MCF 10A (cell line): ENCODE measurements around the gene RPUSD3. TPM values are rescaled to one million over a fixed set of nuclear protein-coding genes. Genes with fewer than 3 reads are reported as not detected.

Source experiments
- BruUV-seq: library from RNA; stranded (reverse); fragments of 400-500 nt; replicated peaks from 2 replicates; lab custom pipeline; 2021; lab: Mats Ljungman, UMichigan
- CTCF ChIA-PET: fragments of 300-600 bp; sonication (Branson Sonifier 250); formaldehyde crosslinking; extraction: SDS; loops from one replicate; lab custom pipeline; 2021; ENCODE audit warnings: antibody characterized with exemption, inconsistent platforms; lab: Yijun Ruan, JAX
- POLR2A ChIA-PET: fragments of 300-600, 350-650 bp; sonication (Branson Sonifier 250); formaldehyde crosslinking; extraction: SDS; loops from one replicate; lab custom pipeline; 2020; ENCODE audit warnings: antibody characterized with exemption, inconsistent platforms; lab: Yijun Ruan, JAX
- DNase-seq: peaks from one replicate; pipeline ENCODE4 v3.0.0-alpha.2; 2018; ENCODE audit not compliant: unreplicated experiment
- H3K27ac Mint-ChIP-seq: one replicate; pipeline ENCODE4 v1.8.0; 2022; ENCODE audit warnings: mild to moderate bottlenecking, low read depth, mixed read lengths; ENCODE audit not compliant: unreplicated experiment
- H3K27me3 Mint-ChIP-seq: one replicate; pipeline ENCODE4 v1.8.0; 2022; ENCODE audit warnings: mixed read lengths; ENCODE audit not compliant: insufficient read depth, unreplicated experiment
- H3K36me3 Mint-ChIP-seq: one replicate; pipeline ENCODE4 v1.8.0; 2022; ENCODE audit warnings: mild to moderate bottlenecking, moderate library complexity, mixed read lengths; ENCODE audit not compliant: insufficient read depth, unreplicated experiment
- H3K4me1 Mint-ChIP-seq: one replicate; pipeline ENCODE4 v1.8.0; 2022; ENCODE audit warnings: mixed read lengths; ENCODE audit not compliant: insufficient read depth, unreplicated experiment
- H3K4me3 Mint-ChIP-seq: one replicate; pipeline ENCODE4 v1.8.0; 2022; ENCODE audit warnings: mild to moderate bottlenecking, moderate library complexity, mixed read lengths; ENCODE audit not compliant: unreplicated experiment
- H3K9me3 Mint-ChIP-seq: one replicate; pipeline ENCODE4 v1.8.0; 2022; ENCODE audit warnings: mixed read lengths; ENCODE audit not compliant: unreplicated experiment
- intact Hi-C: fragments of 100-400 bp; cut with micrococcal nuclease; formaldehyde crosslinking; loops from 2 replicates; pipeline ENCODE4 v1.14.1; 2022
- total RNA-seq: library from RNA; stranded (reverse); gene quantifications from 2 replicates; pipeline ENCODE4 v1.2.3, GENCODE V29; 2022
- TF ChIP-seq, protein P1 (sequence below): fragments of 200-600 bp; IDR thresholded peaks from one replicate; pipeline ENCODE4 v1.8.0; 2022; ENCODE audit warnings: antibody characterized with exemption, mild to moderate bottlenecking; ENCODE audit not compliant: unreplicated experiment

RPUSD3 gene
- total RNA-seq, 1 experiment from 2014 or later = 40.7 TPM

DNA sequence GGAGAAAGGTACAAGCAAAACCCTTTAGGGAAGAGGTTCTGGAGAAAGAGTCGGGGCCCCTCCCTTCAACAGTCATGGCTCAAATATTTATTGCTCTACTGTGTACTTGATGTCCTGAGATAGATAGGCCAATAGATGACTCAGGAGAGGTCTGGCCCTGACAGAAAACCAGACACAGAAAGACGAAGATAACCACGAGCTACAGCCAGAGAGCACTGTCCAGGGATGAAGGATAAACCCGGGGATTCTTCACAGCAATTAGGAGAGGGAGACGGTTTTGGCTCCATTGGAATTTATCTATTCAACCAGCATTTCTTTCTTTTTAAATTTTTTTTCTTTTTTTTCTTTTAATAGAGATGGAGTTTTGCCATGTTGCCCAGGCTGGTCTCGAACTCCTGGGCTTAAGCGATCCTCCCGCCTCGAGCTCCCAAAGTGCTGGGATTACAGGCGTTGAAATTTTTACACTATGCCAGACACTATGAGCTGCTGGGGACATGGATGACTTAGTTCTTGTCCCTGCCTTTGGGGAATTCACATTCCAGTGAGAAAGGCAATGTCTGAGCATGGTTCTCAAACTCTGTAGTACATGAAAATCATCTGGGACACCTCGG, 40.9 kb upstream of the RPUSD3 start:
- H3K27me3 Mint-ChIP-seq = no peaks in the 10 kb centered on the region
- peak; percentile 90 for DNase-seq
- POLR2A ChIA-PET = interaction anchor here (0.6 to 4.9 kb wide), 22 partner anchors 9 to 488 kb away, joined by 3 to 70 read pairs (median 12); partner anchors contain the start of genes CRELD1, IL17RC, IL17RE and OGG1
- CTCF ChIA-PET = interaction anchor here (0.6 to 2.9 kb wide), 14 partner anchors 9 to 77 kb away, joined by 3 to 16 read pairs (median 4); partner anchors contain the start of gene CRELD1
- peak overlapping the region; percentile 53 for H3K4me3 Mint-ChIP-seq
- peak overlapping the region; percentile 98 for H3K27ac Mint-ChIP-seq
- TSS peak; percentile 98 for BruUV-seq
- no peaks in the 10 kb centered on the region for H3K9me3 Mint-ChIP-seq
- H3K36me3 Mint-ChIP-seq = peaks cover 6% of the 10 kb centered on the region
- H3K4me1 Mint-ChIP-seq = peaks cover 24% of the 10 kb centered on the region
- TF ChIP-seq, protein P1, sequence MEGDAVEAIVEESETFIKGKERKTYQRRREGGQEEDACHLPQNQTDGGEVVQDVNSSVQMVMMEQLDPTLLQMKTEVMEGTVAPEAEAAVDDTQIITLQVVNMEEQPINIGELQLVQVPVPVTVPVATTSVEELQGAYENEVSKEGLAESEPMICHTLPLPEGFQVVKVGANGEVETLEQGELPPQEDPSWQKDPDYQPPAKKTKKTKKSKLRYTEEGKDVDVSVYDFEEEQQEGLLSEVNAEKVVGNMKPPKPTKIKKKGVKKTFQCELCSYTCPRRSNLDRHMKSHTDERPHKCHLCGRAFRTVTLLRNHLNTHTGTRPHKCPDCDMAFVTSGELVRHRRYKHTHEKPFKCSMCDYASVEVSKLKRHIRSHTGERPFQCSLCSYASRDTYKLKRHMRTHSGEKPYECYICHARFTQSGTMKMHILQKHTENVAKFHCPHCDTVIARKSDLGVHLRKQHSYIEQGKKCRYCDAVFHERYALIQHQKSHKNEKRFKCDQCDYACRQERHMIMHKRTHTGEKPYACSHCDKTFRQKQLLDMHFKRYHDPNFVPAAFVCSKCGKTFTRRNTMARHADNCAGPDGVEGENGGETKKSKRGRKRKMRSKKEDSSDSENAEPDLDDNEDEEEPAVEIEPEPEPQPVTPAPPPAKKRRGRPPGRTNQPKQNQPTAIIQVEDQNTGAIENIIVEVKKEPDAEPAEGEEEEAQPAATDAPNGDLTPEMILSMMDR = no peak
- intact Hi-C loops = no loop called here

GRCh38 chr3:9883706-9884554, 40.1 kb upstream of the RPUSD3 start:
- Mint-ChIP-seq H3K4me3 (peak overlapping the region; percentile 53), H3K36me3 (peaks cover 6% of the 10 kb centered on the region), H3K9me3 (no peaks in the 10 kb centered on the region), H3K27me3 (no peaks in the 10 kb centered on the region), H3K27ac (peak overlapping the region; percentile 98), H3K4me1 (peaks cover 17% of the 10 kb centered on the region)
- intact Hi-C loops = no loop called here
- POLR2A ChIA-PET = interaction anchor here (0.6 to 4.9 kb wide), 20 partner anchors 9 to 134 kb away, joined by 3 to 70 read pairs (median 13); partner anchors contain the start of genes CRELD1, IL17RC, IL17RE and OGG1
- peak; percentile 53 for DNase-seq
- TF ChIP-seq, protein P1 = no peak
- CTCF ChIA-PET = interaction anchor here (0.6 to 2.9 kb wide), 14 partner anchors 10 to 76 kb away, joined by 3 to 16 read pairs (median 4); no protein-coding TSS in a partner anchor
- TSS peak; percentile 99 for BruUV-seq

DNA sequence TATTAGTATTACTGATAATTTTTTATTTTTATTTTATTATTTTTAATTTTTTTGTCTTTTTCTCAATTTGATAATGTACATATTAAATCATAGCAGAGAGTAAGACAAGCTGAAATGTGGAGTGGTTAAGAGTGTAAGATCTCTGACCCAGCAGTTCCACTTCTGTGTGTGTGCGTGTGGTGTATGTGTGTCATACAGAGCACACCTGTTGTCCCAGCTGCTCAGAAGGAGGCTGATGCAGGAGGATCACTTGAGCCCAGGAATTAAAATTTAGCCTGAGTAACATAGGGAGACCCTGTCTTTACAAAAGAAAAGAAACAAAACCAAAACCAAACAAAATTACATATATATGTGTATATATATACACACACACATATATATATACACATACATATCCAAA, 37.6 kb upstream of the RPUSD3 start:
- peaks cover 1% of the 10 kb centered on the region for H3K36me3 Mint-ChIP-seq
- no peaks in the 10 kb centered on the region for H3K27me3 Mint-ChIP-seq
- H3K27ac Mint-ChIP-seq = peak overlapping the region; percentile 57
- ChIA-PET POLR2A (interaction anchor here (0.5 to 1.6 kb wide), 4 partner anchors 10 to 132 kb away, joined by 3 read pairs; partner anchors contain the start of gene OGG1), CTCF (interaction anchor here (0.7 kb wide), 1 partner anchor 816 kb away, joined by 3 read pairs; no protein-coding TSS in a partner anchor)
- no TSS peak for BruUV-seq
- DNase-seq = no peak
- H3K9me3 Mint-ChIP-seq = no peaks in the 10 kb centered on the region
- TF ChIP-seq, protein P1 = no peak
- H3K4me3 Mint-ChIP-seq = no peak overlapping the region
- intact Hi-C loops = no loop called here
- peaks cover 12% of the 10 kb centered on the region for H3K4me1 Mint-ChIP-seq
